ENCODE data around the gene ARHGAP10.

The ARHGAP10 gene

GRCh38 chr4:147693218-147693617, 38.7 kb upstream of the ARHGAP10 start:
- FAIRE-seq: no peak
- TF ChIP-seq CTCF (IDR thresholded peaks at IDR 0.05; ENCODE audit: insufficient read depth, missing control alignments): no peak
- DNase-seq (ENCODE audit: insufficient read length, low spot score): no peak

- DNase-seq (ENCODE audit: insufficient read length, low spot score) (no peak), FAIRE-seq (no peak)
- TF ChIP-seq CTCF (IDR thresholded peaks at IDR 0.05; ENCODE audit: insufficient read depth, missing control alignments): no peak
Measured at GRCh38 chr4:147696866-147697265, 35.0 kb upstream of the ARHGAP10 start.

- no peak for TF ChIP-seq CTCF (IDR thresholded peaks at IDR 0.05; ENCODE audit: insufficient read depth, missing control alignments)
- DNase-seq (ENCODE audit: insufficient read length, low spot score) (no peak), FAIRE-seq (no peak)
Measured at GRCh38 chr4:147704846-147705245, 27.0 kb upstream of the ARHGAP10 start.

- FAIRE-seq (no peak), DNase-seq (ENCODE audit: insufficient read length, low spot score) (no peak)
- TF ChIP-seq CTCF (IDR thresholded peaks at IDR 0.05; ENCODE audit: insufficient read depth, missing control alignments): peak; percentile 96
Measured at GRCh38 chr4:147707892-147708672, 23.8 kb upstream of the ARHGAP10 start.

- TF ChIP-seq CTCF (IDR thresholded peaks at IDR 0.05; ENCODE audit: insufficient read depth, missing control alignments): no peak
- no peak for FAIRE-seq
- DNase-seq (ENCODE audit: insufficient read length, low spot score): no peak
Measured at GRCh38 chr4:147709999-147710398, 21.9 kb upstream of the ARHGAP10 start.

GRCh38 chr4:147714575-147715401, 17.1 kb upstream of the ARHGAP10 start:
- DNase-seq (ENCODE audit: insufficient read length, low spot score) (no peak), FAIRE-seq (no peak)
- TF ChIP-seq CTCF (IDR thresholded peaks at IDR 0.05; ENCODE audit: insufficient read depth, missing control alignments): no peak

GRCh38 chr4:147717878-147718277, 14.0 kb upstream of the ARHGAP10 start:
- FAIRE-seq: no peak
- DNase-seq (ENCODE audit: insufficient read length, low spot score): no peak
- TF ChIP-seq CTCF (IDR thresholded peaks at IDR 0.05; ENCODE audit: insufficient read depth, missing control alignments): no peak

Data from D721Med (cell line).